HCT116 (cell line): ENCODE data around the gene ALG2. TPM values are rescaled to one million over a fixed set of nuclear protein-coding genes. Genes with fewer than 3 reads are reported as not detected.

Experiments
- ATAC-seq: fragments of 200-7000 bp; cut with Tn5 transposase; 2 replicates; pipeline ENCODE4 v1.9.1; 2020; ENCODE audit warnings: mild to moderate bottlenecking, moderate library complexity
- BruUV-seq: library from RNA; stranded (reverse); fragments of 400-500 nt; replicated peaks from 2 replicates; lab custom pipeline; 2021; lab: Mats Ljungman, UMichigan
- CTCF ChIA-PET: fragments of 300-600 bp; sonication (Branson Sonifier 250); formaldehyde crosslinking; loops from one replicate; lab custom pipeline; 2021; ENCODE audit warnings: antibody characterized with exemption; lab: Charles Lee
- POLR2A ChIA-PET: fragments of 300-600, 350-600 bp; sonication (Branson Sonifier 250); formaldehyde crosslinking; loops from one replicate; lab custom pipeline; 2021; ENCODE audit warnings: antibody characterized with exemption; lab: Charles Lee
- RAD21 ChIA-PET, 2 experiments: fragments of 300-600 bp; sonication (Branson Sonifier 250); formaldehyde crosslinking; loops; one replicate each; lab custom pipeline; 2023; ENCODE audit warnings: low total read pairs in 2 of 2; ENCODE audit not compliant: uncharacterized antibody in 2 of 2, unreplicated experiment in 2 of 2, low non-redundant PET in 1 of 2; lab: Charles Lee
- DNase-seq: peaks from one replicate; pipeline ENCODE4 v3.0.0-alpha.2; 2010; ENCODE audit warnings: low read depth, low spot score
- H2AFZ ChIP-seq: fragments of 200-600 bp; shearing (Covaris generic), sonication (generic); 2 replicates; pipeline ENCODE4 v1.6.1; 2017; ENCODE audit warnings: low read depth, mixed run types, mixed read lengths, antibody characterized with exemption, low read length; ENCODE audit not compliant: poor library complexity, severe bottlenecking
- H3K27ac ChIP-seq: 2 replicates; pipeline ENCODE4 v1.5.1; 2012; ENCODE audit warnings: low read depth, low read length
- H3K27me3 ChIP-seq: fragments of 200-600 bp; sonication (generic); 2 replicates; pipeline ENCODE4 v1.6.1; 2016; ENCODE audit warnings: mixed run types, low read length, mixed read lengths; ENCODE audit not compliant: insufficient read depth
- H3K36me3 ChIP-seq, 2 experiments: fragments of 200-500 bp in 1 of 2; fragments of 200-600 bp in 1 of 2; sonication (Bioruptor generic) in 1 of 2; sonication (generic) in 1 of 2; 2 replicates each; pipeline versions ENCODE4 v1.5.1 to v1.6.1; 2014 to 2016; ENCODE audit warnings: low read length in 2 of 2, inconsistent platforms in 1 of 2, mixed read lengths in 1 of 2, mixed run types in 1 of 2; ENCODE audit not compliant: insufficient read depth in 2 of 2, control insufficient read depth in 1 of 2
- H3K4me1 ChIP-seq, 2 experiments: fragments of 200-600 bp in 1 of 2; sonication (generic) in 1 of 2; 2 replicates each; pipeline versions ENCODE4 v1.5.1 to v1.6.1; 2012 to 2017; ENCODE audit warnings: low read length in 2 of 2, inconsistent platforms in 1 of 2, mild to moderate bottlenecking in 1 of 2, mixed read lengths in 1 of 2, mixed run types in 1 of 2, moderate library complexity in 1 of 2; ENCODE audit not compliant: insufficient read depth in 2 of 2, control insufficient read depth in 1 of 2
- H3K4me2 ChIP-seq: fragments of 200-600 bp; sonication (generic); 2 replicates; pipeline ENCODE4 v1.6.1; 2017; ENCODE audit warnings: mixed run types, low read length, mixed read lengths
- H3K4me3 ChIP-seq, 2 experiments: fragments of 200-600 bp in 1 of 2; sonication (generic) in 1 of 2; replicated peaks in 1 of 2; 2 replicates each; pipeline ENCODE4 v1.5.1; 2011 to 2016; ENCODE audit warnings: low read length in 2 of 2, control low read depth in 1 of 2, low read depth in 1 of 2, mild to moderate bottlenecking in 1 of 2, mixed read lengths in 1 of 2, mixed run types in 1 of 2
- H3K79me2 ChIP-seq: fragments of 200-600 bp; sonication (generic); 2 replicates; pipeline ENCODE4 v1.6.1; 2017; ENCODE audit warnings: mild to moderate bottlenecking, mixed run types, low read length, moderate library complexity, mixed read lengths; ENCODE audit not compliant: insufficient read depth
- H3K9ac ChIP-seq: fragments of 200-600 bp; sonication (generic); 2 replicates; pipeline ENCODE4 v1.6.1; 2016; ENCODE audit warnings: low read length, mixed read lengths
- H3K9me2 ChIP-seq: fragments of 200-600 bp; sonication (generic), shearing (Covaris generic); 2 replicates; pipeline ENCODE4 v1.6.1; 2017; ENCODE audit warnings: mixed run types, mild to moderate bottlenecking, moderate library complexity; ENCODE audit not compliant: insufficient read depth
- H3K9me3 ChIP-seq, 2 experiments: fragments of 200-500 bp in 1 of 2; fragments of 200-600 bp in 1 of 2; sonication (Bioruptor generic) in 1 of 2; sonication (generic) in 1 of 2; 2 replicates each; pipeline ENCODE4 v1.6.1; 2014 to 2017; ENCODE audit warnings: low read length in 2 of 2, mixed read lengths in 2 of 2, inconsistent platforms in 1 of 2, low read depth in 1 of 2, mild to moderate bottlenecking in 1 of 2, mixed run types in 1 of 2, moderate library complexity in 1 of 2; ENCODE audit not compliant: control insufficient read depth in 1 of 2, insufficient read depth in 1 of 2
- H4K20me1 ChIP-seq: fragments of 200-600 bp; sonication (generic), shearing (Covaris generic); 2 replicates; pipeline ENCODE4 v1.6.1; 2017; ENCODE audit warnings: mixed run types, mild to moderate bottlenecking, moderate library complexity; ENCODE audit not compliant: insufficient read depth
- CBX3 ChIP-seq: IDR thresholded peaks from 2 replicates; pipeline ENCODE4 v1.6.1; 2012; ENCODE audit warnings: low read depth
- EGR1 ChIP-seq: IDR thresholded peaks from 2 replicates; pipeline ENCODE4 v1.6.1; 2012; ENCODE audit warnings: low read depth
- ELF1 ChIP-seq: IDR thresholded peaks from 2 replicates; pipeline ENCODE4 v1.6.1; 2012; ENCODE audit warnings: low read depth, borderline replicate concordance
- FOSL1 ChIP-seq: IDR thresholded peaks from 2 replicates; pipeline ENCODE4 v1.6.1; 2012; ENCODE audit warnings: low read depth
- JUND ChIP-seq: IDR thresholded peaks from 2 replicates; pipeline ENCODE4 v1.6.1; 2012
- POLR2A ChIP-seq: IDR thresholded peaks from 2 replicates; pipeline ENCODE4 v1.7.0; 2011; ENCODE audit warnings: borderline replicate concordance; ENCODE audit not compliant: insufficient read depth, insufficient read length; ENCODE audit errors: extremely low read depth
- POLR2AphosphoS5 ChIP-seq: IDR thresholded peaks from 2 replicates; pipeline ENCODE4 v1.6.1; 2011; ENCODE audit warnings: mild to moderate bottlenecking, low read depth, low read length, moderate library complexity
- SP1 ChIP-seq: IDR thresholded peaks from 2 replicates; pipeline ENCODE4 v1.6.1; 2012; ENCODE audit warnings: low read depth
- SRF ChIP-seq: IDR thresholded peaks from 2 replicates; pipeline ENCODE4 v1.6.1; 2012; ENCODE audit warnings: low read depth
- YY1 ChIP-seq: IDR thresholded peaks from 2 replicates; pipeline ENCODE4 v1.6.1; 2011; ENCODE audit warnings: low read length, low read depth, moderate library complexity, mild to moderate bottlenecking; ENCODE audit not compliant: insufficient replicate concordance; ENCODE audit errors: extremely low read depth
- ZFX ChIP-seq: fragments of 450-650 bp; IDR thresholded peaks from 2 replicates; pipeline ENCODE4 v1.6.1; 2017
- intact Hi-C: fragments of 100-400 bp; cut with micrococcal nuclease; formaldehyde crosslinking; loops from 2 replicates; pipeline ENCODE4 v1.10.0; 2022
- total RNA-seq: library from RNA; stranded (reverse); gene quantifications from one replicate; pipeline ENCODE4 v1.2.1, GENCODE V29; 2021; ENCODE audit not compliant: unreplicated experiment
- TF ChIP-seq, protein P1 (sequence below): IDR thresholded peaks from 2 replicates; pipeline ENCODE4 v1.6.1; 2011; ENCODE audit warnings: mild to moderate bottlenecking, low read length, moderate library complexity; ENCODE audit not compliant: insufficient replicate concordance; ENCODE audit errors: extremely low read depth
- TF ChIP-seq, protein P2 (sequence below), 3 experiments: fragments of 200-600 bp in 1 of 3; sonication (generic) in 1 of 3; IDR thresholded peaks in 2 of 3; conservative IDR thresholded peaks in 1 of 3; 2 replicates each; pipeline ENCODE4 v1.5.1; 2012 to 2017; ENCODE audit warnings: low read depth in 2 of 3, low read length in 2 of 3, antibody characterized with exemption in 1 of 3, borderline replicate concordance in 1 of 3, control low read depth in 1 of 3, mild to moderate bottlenecking in 1 of 3, mixed read lengths in 1 of 3, mixed run types in 1 of 3, moderate library complexity in 1 of 3; ENCODE audit not compliant: insufficient read depth in 1 of 3
- TF ChIP-seq, protein P3 (sequence below): IDR thresholded peaks from 2 replicates; pipeline ENCODE4 v1.6.1; 2012; ENCODE audit warnings: low read depth
- TF ChIP-seq, protein P4 (sequence below): IDR thresholded peaks from 2 replicates; pipeline ENCODE4 v1.6.1; 2012

The ALG2 gene
- total RNA-seq, 1 experiment from 2014 or later: 27.9 TPM

DNA sequence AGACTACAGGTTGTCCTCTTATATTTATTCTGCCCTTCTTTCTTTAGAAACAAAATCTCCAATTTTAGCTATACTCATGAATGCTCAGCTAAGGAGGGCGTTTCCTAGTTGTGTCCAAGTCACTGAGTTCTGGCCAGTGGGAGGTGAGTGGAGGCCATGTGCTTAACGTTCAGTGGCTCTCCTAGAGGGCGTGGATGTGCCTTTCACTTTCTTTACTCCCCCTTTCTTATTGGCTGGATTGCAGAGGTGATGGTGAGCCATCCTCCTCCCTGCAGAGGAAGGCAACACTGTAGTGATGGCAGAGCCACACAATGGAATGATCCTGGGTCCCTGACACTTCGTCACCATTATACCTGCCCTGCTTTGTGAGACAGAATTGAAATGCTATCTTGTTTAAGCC is 54.6 kb downstream of the ALG2 start:
- no peak for DNase-seq
- intact Hi-C loops: no loop called here

More for the DNA sequence above, 54.6 kb downstream of the ALG2 start:
- H3K9me3 ChIP-seq: no peaks in the 10 kb centered on the region
- no peak overlapping the region for H2AFZ ChIP-seq
- no TSS peak for BruUV-seq
- no peaks in the 10 kb centered on the region for H3K27me3 ChIP-seq
- POLR2A ChIA-PET: no interaction called here
- H3K4me1 ChIP-seq: no peaks in the 10 kb centered on the region
- H3K79me2 ChIP-seq: no peaks in the 10 kb centered on the region
- no peaks in the 10 kb centered on the region for H3K36me3 ChIP-seq
- no peaks in the 10 kb centered on the region for H3K9me2 ChIP-seq
- H3K4me3 ChIP-seq: no peak overlapping the region
- ATAC-seq: peak; percentile 57
- no peak overlapping the region for H3K9ac ChIP-seq
- TF ChIP-seq SP1: no peak
- no peak for TF ChIP-seq POLR2A
- TF ChIP-seq, protein P1, sequence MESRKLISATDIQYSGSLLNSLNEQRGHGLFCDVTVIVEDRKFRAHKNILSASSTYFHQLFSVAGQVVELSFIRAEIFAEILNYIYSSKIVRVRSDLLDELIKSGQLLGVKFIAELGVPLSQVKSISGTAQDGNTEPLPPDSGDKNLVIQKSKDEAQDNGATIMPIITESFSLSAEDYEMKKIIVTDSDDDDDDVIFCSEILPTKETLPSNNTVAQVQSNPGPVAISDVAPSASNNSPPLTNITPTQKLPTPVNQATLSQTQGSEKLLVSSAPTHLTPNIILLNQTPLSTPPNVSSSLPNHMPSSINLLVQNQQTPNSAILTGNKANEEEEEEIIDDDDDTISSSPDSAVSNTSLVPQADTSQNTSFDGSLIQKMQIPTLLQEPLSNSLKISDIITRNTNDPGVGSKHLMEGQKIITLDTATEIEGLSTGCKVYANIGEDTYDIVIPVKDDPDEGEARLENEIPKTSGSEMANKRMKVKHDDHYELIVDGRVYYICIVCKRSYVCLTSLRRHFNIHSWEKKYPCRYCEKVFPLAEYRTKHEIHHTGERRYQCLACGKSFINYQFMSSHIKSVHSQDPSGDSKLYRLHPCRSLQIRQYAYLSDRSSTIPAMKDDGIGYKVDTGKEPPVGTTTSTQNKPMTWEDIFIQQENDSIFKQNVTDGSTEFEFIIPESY: no peak
- TF ChIP-seq, protein P2, sequence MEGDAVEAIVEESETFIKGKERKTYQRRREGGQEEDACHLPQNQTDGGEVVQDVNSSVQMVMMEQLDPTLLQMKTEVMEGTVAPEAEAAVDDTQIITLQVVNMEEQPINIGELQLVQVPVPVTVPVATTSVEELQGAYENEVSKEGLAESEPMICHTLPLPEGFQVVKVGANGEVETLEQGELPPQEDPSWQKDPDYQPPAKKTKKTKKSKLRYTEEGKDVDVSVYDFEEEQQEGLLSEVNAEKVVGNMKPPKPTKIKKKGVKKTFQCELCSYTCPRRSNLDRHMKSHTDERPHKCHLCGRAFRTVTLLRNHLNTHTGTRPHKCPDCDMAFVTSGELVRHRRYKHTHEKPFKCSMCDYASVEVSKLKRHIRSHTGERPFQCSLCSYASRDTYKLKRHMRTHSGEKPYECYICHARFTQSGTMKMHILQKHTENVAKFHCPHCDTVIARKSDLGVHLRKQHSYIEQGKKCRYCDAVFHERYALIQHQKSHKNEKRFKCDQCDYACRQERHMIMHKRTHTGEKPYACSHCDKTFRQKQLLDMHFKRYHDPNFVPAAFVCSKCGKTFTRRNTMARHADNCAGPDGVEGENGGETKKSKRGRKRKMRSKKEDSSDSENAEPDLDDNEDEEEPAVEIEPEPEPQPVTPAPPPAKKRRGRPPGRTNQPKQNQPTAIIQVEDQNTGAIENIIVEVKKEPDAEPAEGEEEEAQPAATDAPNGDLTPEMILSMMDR (IDR thresholded peaks at IDR 0.05 in 2 of 3, conservative IDR thresholded peaks at IDR 0.05 in 1 of 3; ENCODE audit: borderline replicate concordance in 1 of 3, insufficient read depth in 1 of 3, low read depth in 2 of 3, low read length in 2 of 3): no peak
- no peak for TF ChIP-seq SRF
- TF ChIP-seq, protein P3, sequence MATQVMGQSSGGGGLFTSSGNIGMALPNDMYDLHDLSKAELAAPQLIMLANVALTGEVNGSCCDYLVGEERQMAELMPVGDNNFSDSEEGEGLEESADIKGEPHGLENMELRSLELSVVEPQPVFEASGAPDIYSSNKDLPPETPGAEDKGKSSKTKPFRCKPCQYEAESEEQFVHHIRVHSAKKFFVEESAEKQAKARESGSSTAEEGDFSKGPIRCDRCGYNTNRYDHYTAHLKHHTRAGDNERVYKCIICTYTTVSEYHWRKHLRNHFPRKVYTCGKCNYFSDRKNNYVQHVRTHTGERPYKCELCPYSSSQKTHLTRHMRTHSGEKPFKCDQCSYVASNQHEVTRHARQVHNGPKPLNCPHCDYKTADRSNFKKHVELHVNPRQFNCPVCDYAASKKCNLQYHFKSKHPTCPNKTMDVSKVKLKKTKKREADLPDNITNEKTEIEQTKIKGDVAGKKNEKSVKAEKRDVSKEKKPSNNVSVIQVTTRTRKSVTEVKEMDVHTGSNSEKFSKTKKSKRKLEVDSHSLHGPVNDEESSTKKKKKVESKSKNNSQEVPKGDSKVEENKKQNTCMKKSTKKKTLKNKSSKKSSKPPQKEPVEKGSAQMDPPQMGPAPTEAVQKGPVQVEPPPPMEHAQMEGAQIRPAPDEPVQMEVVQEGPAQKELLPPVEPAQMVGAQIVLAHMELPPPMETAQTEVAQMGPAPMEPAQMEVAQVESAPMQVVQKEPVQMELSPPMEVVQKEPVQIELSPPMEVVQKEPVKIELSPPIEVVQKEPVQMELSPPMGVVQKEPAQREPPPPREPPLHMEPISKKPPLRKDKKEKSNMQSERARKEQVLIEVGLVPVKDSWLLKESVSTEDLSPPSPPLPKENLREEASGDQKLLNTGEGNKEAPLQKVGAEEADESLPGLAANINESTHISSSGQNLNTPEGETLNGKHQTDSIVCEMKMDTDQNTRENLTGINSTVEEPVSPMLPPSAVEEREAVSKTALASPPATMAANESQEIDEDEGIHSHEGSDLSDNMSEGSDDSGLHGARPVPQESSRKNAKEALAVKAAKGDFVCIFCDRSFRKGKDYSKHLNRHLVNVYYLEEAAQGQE: no peak
- TF ChIP-seq EGR1: no peak
- no peak for TF ChIP-seq JUND
- no peak for TF ChIP-seq ZFX
- TF ChIP-seq YY1: no peak
- TF ChIP-seq FOSL1: no peak
- no peak for TF ChIP-seq ELF1
- TF ChIP-seq CBX3: no peak
- TF ChIP-seq, protein P4, sequence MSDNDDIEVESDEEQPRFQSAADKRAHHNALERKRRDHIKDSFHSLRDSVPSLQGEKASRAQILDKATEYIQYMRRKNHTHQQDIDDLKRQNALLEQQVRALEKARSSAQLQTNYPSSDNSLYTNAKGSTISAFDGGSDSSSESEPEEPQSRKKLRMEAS: no peak
- no peak for TF ChIP-seq POLR2AphosphoS5
- H3K4me2 ChIP-seq: no peak overlapping the region
- CTCF ChIA-PET: no interaction called here
- RAD21 ChIA-PET: no interaction called here
- no peak overlapping the region for H3K27ac ChIP-seq
- H4K20me1 ChIP-seq: no peaks in the 10 kb centered on the region
